ENCODE results near the gene CAPN1.

CAPN1 gene

DNA sequence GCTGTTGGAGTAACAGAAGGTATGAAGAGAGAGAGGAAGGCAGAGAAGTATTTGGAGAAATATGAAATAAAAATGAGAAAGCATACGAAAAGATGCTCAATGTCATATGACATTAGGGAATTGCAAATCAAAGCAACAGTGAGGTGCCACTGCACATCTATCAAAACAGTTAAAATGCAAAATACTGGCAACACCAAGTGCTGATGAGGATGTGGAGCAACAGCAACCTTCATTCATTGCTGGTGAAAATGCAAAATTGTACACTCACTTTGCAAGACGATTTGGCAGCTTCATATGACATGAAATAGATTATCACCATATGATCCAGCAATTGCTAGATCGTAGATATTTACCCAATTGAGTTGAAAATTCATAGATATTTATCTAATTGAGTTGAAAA is 21.1 kb upstream of the CAPN1 start:
- Histone ChIP-seq H2AFZ (ENCODE audit: low read length) (no peak overlapping the region), H3K4me1 (ENCODE audit: low read length) (0 out of 2 replicates have a peak, but pooled peaks cover 9% of the 10 kb centered on the region), H3K4me2 (ENCODE audit: low read depth, low read length) (no peak overlapping the region), H3K27ac (ENCODE audit: low read length) (no peak overlapping the region), H3F3A (ENCODE audit: insufficient read depth, low read length) (no peaks in the 10 kb centered on the region), H3K27me3 (replicated peaks; ENCODE audit: insufficient read depth, low read length) (no peaks in the 10 kb centered on the region), H3K79me2 (ENCODE audit: low read length) (no peaks in the 10 kb centered on the region), H3K4me3 (ENCODE audit: low read length) (no peak overlapping the region), H4K20me1 (ENCODE audit: insufficient read depth, low read length) (no peaks in the 10 kb centered on the region), H3K9ac (ENCODE audit: low read length) (no peak overlapping the region), H3K36me3 (replicated peaks; ENCODE audit: insufficient read depth, low read length) (no peaks in the 10 kb centered on the region), H3K9me3 (replicated peaks; ENCODE audit: insufficient read depth, low read length) (no peaks in the 10 kb centered on the region), H3K9me2 (replicated peaks; ENCODE audit: insufficient read depth, low read length) (no peaks in the 10 kb centered on the region)
- no peak for DNase-seq
- TF ChIP-seq, protein P1, sequence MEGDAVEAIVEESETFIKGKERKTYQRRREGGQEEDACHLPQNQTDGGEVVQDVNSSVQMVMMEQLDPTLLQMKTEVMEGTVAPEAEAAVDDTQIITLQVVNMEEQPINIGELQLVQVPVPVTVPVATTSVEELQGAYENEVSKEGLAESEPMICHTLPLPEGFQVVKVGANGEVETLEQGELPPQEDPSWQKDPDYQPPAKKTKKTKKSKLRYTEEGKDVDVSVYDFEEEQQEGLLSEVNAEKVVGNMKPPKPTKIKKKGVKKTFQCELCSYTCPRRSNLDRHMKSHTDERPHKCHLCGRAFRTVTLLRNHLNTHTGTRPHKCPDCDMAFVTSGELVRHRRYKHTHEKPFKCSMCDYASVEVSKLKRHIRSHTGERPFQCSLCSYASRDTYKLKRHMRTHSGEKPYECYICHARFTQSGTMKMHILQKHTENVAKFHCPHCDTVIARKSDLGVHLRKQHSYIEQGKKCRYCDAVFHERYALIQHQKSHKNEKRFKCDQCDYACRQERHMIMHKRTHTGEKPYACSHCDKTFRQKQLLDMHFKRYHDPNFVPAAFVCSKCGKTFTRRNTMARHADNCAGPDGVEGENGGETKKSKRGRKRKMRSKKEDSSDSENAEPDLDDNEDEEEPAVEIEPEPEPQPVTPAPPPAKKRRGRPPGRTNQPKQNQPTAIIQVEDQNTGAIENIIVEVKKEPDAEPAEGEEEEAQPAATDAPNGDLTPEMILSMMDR (IDR thresholded peaks at IDR 0.05; ENCODE audit: low read length) = no peak
- TF ChIP-seq EZH2 (optimal IDR thresholded peaks at IDR 0.05; ENCODE audit: low read depth, low read length) (no peak), EZH2phosphoT487 (IDR thresholded peaks at IDR 0.05; ENCODE audit: low read length) (no peak)

DNA sequence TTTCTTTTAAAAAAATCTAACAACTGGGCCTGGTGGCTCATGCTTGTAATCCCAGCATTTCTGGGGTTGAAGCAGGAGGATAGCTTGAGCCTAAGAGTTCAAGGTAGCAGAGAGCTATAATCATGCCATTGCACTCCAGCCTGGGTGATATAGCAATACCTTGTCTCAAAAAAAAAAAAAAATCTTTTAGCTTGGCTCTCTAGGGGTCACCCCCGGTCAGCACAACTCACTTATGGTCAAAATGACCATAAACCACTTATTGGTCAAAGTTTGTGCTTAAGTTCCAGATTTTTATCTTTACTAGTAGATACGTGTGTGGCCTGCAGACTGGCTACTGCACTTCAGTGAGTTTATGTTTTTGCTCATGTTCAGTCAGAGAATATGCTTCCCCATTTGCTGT is 18.0 kb upstream of the CAPN1 start:
- H2AFZ ChIP-seq (ENCODE audit: low read length) = no peak overlapping the region
- no peak overlapping the region for H3K27ac ChIP-seq (ENCODE audit: low read length)
- H3K9me2 ChIP-seq (replicated peaks; ENCODE audit: insufficient read depth, low read length) = no peaks in the 10 kb centered on the region
- H3F3A ChIP-seq (ENCODE audit: insufficient read depth, low read length) = no peaks in the 10 kb centered on the region
- no peaks in the 10 kb centered on the region for H3K36me3 ChIP-seq (replicated peaks; ENCODE audit: insufficient read depth, low read length)
- H3K9me3 ChIP-seq (replicated peaks; ENCODE audit: insufficient read depth, low read length) = no peaks in the 10 kb centered on the region
- H3K79me2 ChIP-seq (ENCODE audit: low read length) = no peaks in the 10 kb centered on the region
- TF ChIP-seq EZH2 (optimal IDR thresholded peaks at IDR 0.05; ENCODE audit: low read depth, low read length) (no peak), EZH2phosphoT487 (IDR thresholded peaks at IDR 0.05; ENCODE audit: low read length) (no peak)
- TF ChIP-seq, protein P1 (IDR thresholded peaks at IDR 0.05; ENCODE audit: low read length) = no peak
- H4K20me1 ChIP-seq (ENCODE audit: insufficient read depth, low read length) = no peaks in the 10 kb centered on the region
- no peak overlapping the region for H3K4me2 ChIP-seq (ENCODE audit: low read depth, low read length)
- H3K27me3 ChIP-seq (replicated peaks; ENCODE audit: insufficient read depth, low read length) = no peaks in the 10 kb centered on the region
- DNase-seq = no peak
- H3K9ac ChIP-seq (ENCODE audit: low read length) = no peak overlapping the region
- no peak overlapping the region for H3K4me3 ChIP-seq (ENCODE audit: low read length)
- 0 out of 2 replicates have a peak, but pooled peaks cover 8% of the 10 kb centered on the region for H3K4me1 ChIP-seq (ENCODE audit: low read length)

DNA sequence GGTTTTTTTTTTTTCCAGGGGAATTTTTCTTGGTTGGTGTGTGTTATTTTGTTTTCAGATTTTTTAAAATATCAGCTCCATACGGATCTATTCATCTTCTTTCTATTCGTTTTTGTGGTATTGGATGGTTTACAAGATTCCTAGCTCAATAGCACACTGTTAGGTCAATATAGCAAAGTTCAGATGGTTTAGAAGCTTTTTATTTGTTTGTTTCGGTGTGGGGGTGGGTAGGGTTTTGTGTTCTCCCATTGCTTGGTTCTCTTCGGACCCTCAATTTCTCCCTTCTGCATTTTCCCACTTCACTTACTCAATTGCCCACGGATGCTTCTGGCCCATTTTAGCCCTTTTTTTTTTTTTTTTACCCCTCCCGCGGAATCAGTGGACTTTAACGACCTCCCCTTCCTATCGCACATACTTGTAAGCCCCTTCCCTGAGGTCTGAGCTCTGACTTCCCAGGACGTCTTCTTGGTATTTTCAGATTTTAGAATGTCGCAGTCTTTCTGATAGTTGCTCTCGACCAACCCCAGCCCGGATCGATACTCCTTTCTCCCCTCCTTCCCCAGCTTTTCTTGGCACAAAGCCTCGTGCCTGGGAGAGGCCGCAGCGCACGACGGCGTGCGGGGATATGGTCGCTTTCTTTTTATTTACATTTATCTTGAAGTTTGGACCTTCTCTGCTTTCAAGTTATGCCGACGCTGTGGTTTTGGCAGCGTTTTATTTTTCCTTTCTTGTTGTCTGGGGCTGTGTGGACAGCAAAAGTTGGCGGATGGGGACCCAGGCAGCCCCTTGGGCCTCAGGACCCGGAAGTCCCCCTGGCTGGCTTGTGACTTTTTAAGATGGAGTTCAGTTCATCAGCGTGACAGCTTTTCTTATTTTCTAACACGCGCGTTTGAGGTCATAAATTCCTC is 16.1 kb upstream of the CAPN1 start:
- H3K4me2 ChIP-seq (ENCODE audit: low read depth, low read length) = no peak overlapping the region
- no peaks in the 10 kb centered on the region for H3F3A ChIP-seq (ENCODE audit: insufficient read depth, low read length)
- TF ChIP-seq, protein P1 (IDR thresholded peaks at IDR 0.05; ENCODE audit: low read length) = no peak
- TF ChIP-seq EZH2phosphoT487 (IDR thresholded peaks at IDR 0.05; ENCODE audit: low read length) = no peak
- TF ChIP-seq EZH2 (optimal IDR thresholded peaks at IDR 0.05; ENCODE audit: low read depth, low read length) = no peak
- H3K4me3 ChIP-seq (ENCODE audit: low read length) = no peak overlapping the region
- no peak overlapping the region for H3K9ac ChIP-seq (ENCODE audit: low read length)
- H3K79me2 ChIP-seq (ENCODE audit: low read length) = no peaks in the 10 kb centered on the region
- DNase-seq = no peak
- H3K4me1 ChIP-seq (ENCODE audit: low read length) = no peaks in the 10 kb centered on the region
- no peaks in the 10 kb centered on the region for H3K27me3 ChIP-seq (replicated peaks; ENCODE audit: insufficient read depth, low read length)
- H2AFZ ChIP-seq (ENCODE audit: low read length) = no peak overlapping the region
- no peaks in the 10 kb centered on the region for H3K36me3 ChIP-seq (replicated peaks; ENCODE audit: insufficient read depth, low read length)
- no peak overlapping the region for H3K27ac ChIP-seq (ENCODE audit: low read length)
- no peaks in the 10 kb centered on the region for H4K20me1 ChIP-seq (ENCODE audit: insufficient read depth, low read length)
- H3K9me3 ChIP-seq (replicated peaks; ENCODE audit: insufficient read depth, low read length) = no peaks in the 10 kb centered on the region
- no peaks in the 10 kb centered on the region for H3K9me2 ChIP-seq (replicated peaks; ENCODE audit: insufficient read depth, low read length)

All from MM.1S (cell line).